RWPE2 (cell line): ENCODE results near the gene KRT17.

Experiments used
- ATAC-seq: fragments of 200-7000 bp; cut with Tn5 transposase; 3 replicates; pipeline ENCODE4 v1.9.1; 2021; ENCODE audit warnings: low read depth
- DNase-seq: peaks from one replicate; pipeline ENCODE4 v3.0.0-alpha.2; 2020; ENCODE audit warnings: low spot score
- H3K27ac ChIP-seq: fragments of 450-650 bp; 2 replicates; pipeline ENCODE4 v1.5.1; 2017; ENCODE audit warnings: mild to moderate bottlenecking; ENCODE audit not compliant: poor library complexity, severe bottlenecking
- H3K27me3 ChIP-seq: fragments of 250-450 bp; sonication (Bioruptor Pico); 2 replicates; pipeline ENCODE4 v1.5.1; 2021; ENCODE audit warnings: mild to moderate bottlenecking, moderate library complexity; ENCODE audit not compliant: insufficient read depth, poor library complexity, severe bottlenecking
- H3K36me3 ChIP-seq: fragments of 250-450 bp; sonication (Bioruptor Pico); 2 replicates; pipeline ENCODE4 v1.5.1; 2020; ENCODE audit warnings: low read depth, mild to moderate bottlenecking, moderate library complexity
- H3K4me1 ChIP-seq: fragments of 250-450 bp; sonication (Bioruptor Pico); 2 replicates; pipeline ENCODE4 v1.5.1; 2021; ENCODE audit warnings: mild to moderate bottlenecking, moderate library complexity; ENCODE audit not compliant: insufficient read depth, poor library complexity, severe bottlenecking
- H3K4me3 ChIP-seq: fragments of 250-450 bp; sonication (Bioruptor Pico); 2 replicates; pipeline ENCODE4 v1.5.1; 2021; ENCODE audit warnings: mild to moderate bottlenecking, moderate library complexity; ENCODE audit not compliant: severe bottlenecking
- H3K9me3 ChIP-seq: fragments of 250-450 bp; sonication (Bioruptor Pico); 2 replicates; pipeline ENCODE4 v1.5.1; 2021; ENCODE audit warnings: mild to moderate bottlenecking, moderate library complexity; ENCODE audit not compliant: severe bottlenecking
- CTCF ChIP-seq: fragments of 450-650 bp; IDR thresholded peaks from one replicate; pipeline ENCODE4 v1.5.1; 2017; ENCODE audit warnings: mild to moderate bottlenecking, moderate library complexity; ENCODE audit not compliant: poor library complexity, severe bottlenecking

Gene KRT17

GRCh38 chr17:41581366-41582060, 42.9 kb downstream of the KRT17 start:
- peak; percentile 7 for ATAC-seq
- Histone ChIP-seq H3K27ac (peak overlapping the region; percentile 95), H3K36me3 (peaks cover 46% of the 10 kb centered on the region), H3K4me1 (peaks cover 19% of the 10 kb centered on the region), H3K27me3 (no peaks in the 10 kb centered on the region), H3K9me3 (no peaks in the 10 kb centered on the region), H3K4me3 (no peak overlapping the region)
- no peak for TF ChIP-seq CTCF
- DNase-seq: no peak

- Histone ChIP-seq H3K36me3 (peaks cover 42% of the 10 kb centered on the region), H3K4me3 (no peak overlapping the region), H3K9me3 (no peaks in the 10 kb centered on the region), H3K4me1 (peaks cover 19% of the 10 kb centered on the region), H3K27ac (peak overlapping the region; percentile 95), H3K27me3 (no peaks in the 10 kb centered on the region)
- no peak for TF ChIP-seq CTCF
- DNase-seq: no peak
- ATAC-seq: peak; percentile 35
These were observed 43.5 kb downstream of the KRT17 start for GRCh38 chr17:41580687-41581365.

- peaks cover 36% of the 10 kb centered on the region for H3K36me3 ChIP-seq
- no peak overlapping the region for H3K4me3 ChIP-seq
- DNase-seq: no peak
- H3K4me1 ChIP-seq: peaks cover 19% of the 10 kb centered on the region
- ATAC-seq: peak; percentile 1; the same call in 2 of the 3 replicates
- H3K27ac ChIP-seq: peak overlapping the region; percentile 95
- no peaks in the 10 kb centered on the region for H3K27me3 ChIP-seq
- no peaks in the 10 kb centered on the region for H3K9me3 ChIP-seq
- no peak for TF ChIP-seq CTCF
These were observed 44.2 kb downstream of the KRT17 start for GRCh38 chr17:41580244-41580575.

GRCh38 chr17:41579484-41580243, 44.7 kb downstream of the KRT17 start:
- Histone ChIP-seq H3K27me3 (no peaks in the 10 kb centered on the region), H3K4me3 (no peak overlapping the region), H3K36me3 (peaks cover 31% of the 10 kb centered on the region), H3K27ac (peak overlapping the region; percentile 95), H3K4me1 (peaks cover 19% of the 10 kb centered on the region), H3K9me3 (no peaks in the 10 kb centered on the region)
- TF ChIP-seq CTCF: peak; percentile 92
- DNase-seq (peak; percentile 84), ATAC-seq (peak; percentile 47)
